K562 (cell line): ENCODE measurements around the gene PTGES3L. TPM values are rescaled to one million over a fixed set of nuclear protein-coding genes. Genes with fewer than 3 reads are reported as not detected.

Source experiments
- CBX3 ChIP-seq, 2 experiments: IDR thresholded peaks; 1 replicate in 1 of 2; 2 replicates in 1 of 2; pipeline ENCODE4 v1.6.1; 2012; ENCODE audit warnings: inconsistent platforms in 2 of 2, low read length in 2 of 2, borderline replicate concordance in 1 of 2, control low read depth in 1 of 2
- CEBPZ ChIP-seq: fragments of 150-350 bp; IDR thresholded peaks from 2 replicates; pipeline ENCODE4 v1.6.1; 2014; ENCODE audit warnings: low read depth, mild to moderate bottlenecking, low read length, borderline replicate concordance
- KDM5B ChIP-seq: fragments of 200-600 bp; sonication (generic); IDR thresholded peaks from 2 replicates; pipeline ENCODE4 v1.6.1; 2012; ENCODE audit warnings: low read depth, mild to moderate bottlenecking, moderate library complexity, low read length, control low read depth, inconsistent platforms; ENCODE audit not compliant: insufficient replicate concordance
- KLF6 ChIP-seq: fragments of 250-450 bp; sonication (Bioruptor Pico); IDR thresholded peaks from 2 replicates; pipeline ENCODE4 v1.4.0; 2020; ENCODE audit warnings: mild to moderate bottlenecking, moderate library complexity, borderline replicate concordance
- MAFG ChIP-seq: fragments of 450-650 bp; conservative IDR thresholded peaks from 2 replicates; pipeline ENCODE4 v1.6.1; 2016; ENCODE audit warnings: missing genetic modification characterization, missing compliant biosample characterization
- MYBL2 ChIP-seq, 2 experiments: fragments of 450-650 bp in 1 of 2; sonication (generic) in 1 of 2; formaldehyde crosslinking in 1 of 2; IDR thresholded peaks; 2 replicates each; pipeline versions ENCODE4 v1.6.1 to v1.8.1; 2017 to 2022; ENCODE audit warnings: borderline replicate concordance in 1 of 2, inconsistent platforms in 1 of 2, low read depth in 1 of 2, mild to moderate bottlenecking in 1 of 2, missing genetic modification reagents in 1 of 2, moderate library complexity in 1 of 2
- NCOA6 ChIP-seq: fragments of 450-650 bp; IDR thresholded peaks from 2 replicates; pipeline ENCODE4 v1.6.1; 2017; ENCODE audit warnings: mild to moderate bottlenecking
- NFYB ChIP-seq: IDR thresholded peaks from 2 replicates; pipeline ENCODE4 v1.6.1; 2011; ENCODE audit warnings: mild to moderate bottlenecking, moderate library complexity; ENCODE audit not compliant: insufficient read length; ENCODE audit errors: extremely low read depth
- NR3C1 ChIP-seq: sonication (generic); formaldehyde crosslinking; IDR thresholded peaks from 2 replicates; pipeline ENCODE4 v1.8.1; 2022; ENCODE audit warnings: missing genetic modification reagents
- PHB2 ChIP-seq: fragments of 450-650 bp; IDR thresholded peaks from 2 replicates; pipeline ENCODE4 v1.6.1; 2017; ENCODE audit warnings: low read depth
- RBM17 ChIP-seq: fragments of 200-400 bp; formaldehyde crosslinking; IDR thresholded peaks from 2 replicates; pipeline ENCODE4 v1.6.1; 2017; ENCODE audit warnings: low read depth, mild to moderate bottlenecking, low read length, borderline replicate concordance
- RBM22 ChIP-seq: fragments of 200-400 bp; formaldehyde crosslinking; IDR thresholded peaks from 2 replicates; pipeline ENCODE4 v1.6.1; 2018; ENCODE audit warnings: low read length, low read depth; ENCODE audit not compliant: poor library complexity, severe bottlenecking
- SREBF2 ChIP-seq: sonication (generic); formaldehyde crosslinking; IDR thresholded peaks from 2 replicates; pipeline ENCODE4 v1.4.0; 2020; ENCODE audit warnings: mild to moderate bottlenecking, missing genetic modification reagents
- ZBTB2 ChIP-seq: fragments of 450-650 bp; IDR thresholded peaks from 2 replicates; pipeline ENCODE4 v1.6.1; 2016; ENCODE audit warnings: antibody characterized with exemption
- ZNF175 ChIP-seq: fragments of 200-800 bp; sonication (Bioruptor generic); IDR thresholded peaks from 2 replicates; pipeline ENCODE4 v1.6.1; 2016; ENCODE audit warnings: low read depth, mild to moderate bottlenecking, missing genetic modification characterization, missing compliant biosample characterization
- ZNF384 ChIP-seq: IDR thresholded peaks from 2 replicates; pipeline ENCODE4 v1.6.1; 2012; ENCODE audit warnings: low read depth, low read length, improper control_type of control experiment
- polyA plus RNA-seq, 8 experiments: library from polyadenylated mRNA; depleted of rRNA in 4 of 8; stranded (reverse) in 5 of 8; unstranded in 3 of 8; fragments of >200 nt; fragmentation: Nextera tagmentation in 2 of 8; fragmentation: Illumina TruSeq in 1 of 8; extraction: Ambion mirVana in 2 of 8; extraction: Trizol in 1 of 8; gene quantifications; 2 replicates each; pipeline versions ENCODE4 v1.2.1 to v1.2.3, GENCODE V29; 2011 to 2014; ENCODE audit warnings: inconsistent platforms in 1 of 8, missing spikeins in 1 of 8
- total RNA-seq, 7 experiments: library from RNA; depleted of rRNA in 6 of 7; stranded (reverse); fragments of >200 nt in 6 of 7; fragmentation: Illumina TruSeq in 2 of 7; extraction: Trizol in 2 of 7; gene quantifications; 2 replicates each; pipeline versions ENCODE4 v1.2.1 to v1.2.3, GENCODE V29; 2011 to 2021; ENCODE audit warnings: low replicate concordance in 1 of 7
- TF ChIP-seq, protein P1 (sequence below): fragments of 450-650 bp; IDR thresholded peaks from 2 replicates; pipeline ENCODE4 v1.6.1; 2018; ENCODE audit not compliant: partially characterized antibody

PTGES3L gene
- total and polyA plus RNA-seq, 9 of the 15 experiments (the other 6 are each of a cell fraction or from before 2014, with no cell fraction given) = 6.0 to 16.0 (median 9.6) TPM

DNA sequence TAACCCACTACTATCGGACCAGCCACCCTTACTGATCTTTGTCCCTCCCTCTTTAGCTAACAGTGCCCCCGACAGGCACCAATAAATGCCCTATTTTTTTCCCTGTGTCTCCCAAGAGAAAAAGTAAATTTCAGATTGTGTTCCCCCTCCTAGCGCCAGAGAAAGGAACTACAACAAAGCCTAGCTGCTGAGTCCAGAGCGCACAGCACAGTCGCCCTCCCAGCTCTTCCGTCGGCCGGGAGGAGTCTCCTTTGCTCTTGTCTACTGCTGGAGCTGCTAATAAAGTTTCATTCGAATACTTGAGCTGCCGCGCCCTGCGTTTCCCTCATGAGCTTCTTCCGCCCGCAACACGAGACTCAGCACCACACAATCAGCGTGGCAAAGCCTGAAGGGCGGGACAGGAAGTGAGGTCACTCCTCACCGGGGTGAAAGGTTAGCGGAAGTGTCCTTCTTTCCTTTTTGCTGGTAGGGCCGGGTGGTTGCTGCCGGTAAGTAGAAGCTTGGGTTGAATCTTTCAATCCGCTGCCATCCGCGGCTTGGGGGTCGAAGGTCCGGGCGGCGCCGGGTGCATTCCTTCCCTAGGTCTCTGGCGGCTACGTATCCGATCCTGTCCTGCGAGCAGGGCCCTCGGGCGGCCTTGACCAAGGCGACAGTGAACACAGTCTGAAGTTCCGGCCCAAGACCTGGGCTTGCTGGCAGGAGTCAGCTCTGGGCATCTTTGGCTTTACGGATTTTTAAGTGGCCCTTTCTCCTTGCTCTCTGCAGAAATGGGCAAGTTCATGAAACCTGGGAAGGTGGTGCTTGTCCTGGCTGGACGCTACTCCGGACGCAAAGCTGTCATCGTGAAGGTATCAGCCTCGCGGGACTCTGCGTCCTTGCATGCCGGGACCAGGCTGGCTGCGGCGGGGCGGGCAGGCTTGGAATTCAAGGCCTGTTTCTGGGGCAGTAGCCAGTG, 18.4 kb upstream of the PTGES3L start, which contains the start of gene RPL27 (continued):
- TF ChIP-seq, protein P1, sequence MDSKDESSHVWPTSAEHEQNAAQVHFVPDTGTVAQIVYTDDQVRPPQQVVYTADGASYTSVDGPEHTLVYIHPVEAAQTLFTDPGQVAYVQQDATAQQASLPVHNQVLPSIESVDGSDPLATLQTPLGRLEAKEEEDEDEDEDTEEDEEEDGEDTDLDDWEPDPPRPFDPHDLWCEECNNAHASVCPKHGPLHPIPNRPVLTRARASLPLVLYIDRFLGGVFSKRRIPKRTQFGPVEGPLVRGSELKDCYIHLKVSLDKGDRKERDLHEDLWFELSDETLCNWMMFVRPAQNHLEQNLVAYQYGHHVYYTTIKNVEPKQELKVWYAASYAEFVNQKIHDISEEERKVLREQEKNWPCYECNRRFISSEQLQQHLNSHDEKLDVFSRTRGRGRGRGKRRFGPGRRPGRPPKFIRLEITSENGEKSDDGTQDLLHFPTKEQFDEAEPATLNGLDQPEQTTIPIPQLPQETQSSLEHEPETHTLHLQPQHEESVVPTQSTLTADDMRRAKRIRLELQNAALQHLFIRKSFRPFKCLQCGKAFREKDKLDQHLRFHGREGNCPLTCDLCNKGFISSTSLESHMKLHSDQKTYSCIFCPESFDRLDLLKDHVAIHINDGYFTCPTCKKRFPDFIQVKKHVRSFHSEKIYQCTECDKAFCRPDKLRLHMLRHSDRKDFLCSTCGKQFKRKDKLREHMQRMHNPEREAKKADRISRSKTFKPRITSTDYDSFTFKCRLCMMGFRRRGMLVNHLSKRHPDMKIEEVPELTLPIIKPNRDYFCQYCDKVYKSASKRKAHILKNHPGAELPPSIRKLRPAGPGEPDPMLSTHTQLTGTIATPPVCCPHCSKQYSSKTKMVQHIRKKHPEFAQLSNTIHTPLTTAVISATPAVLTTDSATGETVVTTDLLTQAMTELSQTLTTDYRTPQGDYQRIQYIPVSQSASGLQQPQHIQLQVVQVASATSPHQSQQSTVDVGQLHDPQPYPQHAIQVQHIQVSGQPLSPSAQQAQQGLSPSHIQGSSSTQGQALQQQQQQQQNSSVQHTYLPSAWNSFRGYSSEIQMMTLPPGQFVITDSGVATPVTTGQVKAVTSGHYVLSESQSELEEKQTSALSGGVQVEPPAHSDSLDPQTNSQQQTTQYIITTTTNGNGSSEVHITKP = peak; percentile 75
- TF ChIP-seq PHB2 (no peak), MYBL2 (IDR thresholded peaks at IDR 0.05; ENCODE audit: low read depth) (no peak), MYBL2 (CRISPR knock-in tag; IDR thresholded peaks at IDR 0.05; ENCODE audit: borderline replicate concordance) (no peak), CEBPZ (no peak), NR3C1 (no peak), CBX3 (IDR thresholded peaks at IDR 0.05; ENCODE audit: borderline replicate concordance in 1 of 2, low read length in 2 of 2) (peak in 1 of 2 experiments; percentile 34; a peak in 1 of 3 replicates), NFYB (peak; percentile 12), ZNF175 (CRISPR knock-in tag) (peak; percentile 78; the same call in 1 of the 2 replicates), KLF6 (peak; percentile 90; the same call in 1 of the 2 replicates), MAFG (tag) (no peak), NCOA6 (0 out of 2 replicates have a peak, but pooled peaks have one; percentile 41), RBM22 (peak; percentile 73), ZBTB2 (peak; percentile 68; the same call in 1 of the 2 replicates), ZNF384 (peak; percentile 90), SREBF2 (CRISPR knock-in tag) (no peak), RBM17 (no peak), KDM5B (peak; percentile 83)
